Bronchial epithelial cell (primary cell): ENCODE measurements around the gene CA10. TPM values are rescaled to one million over a fixed set of nuclear protein-coding genes. Genes with fewer than 3 reads are reported as not detected.

Source experiments
- DNase-seq: peaks from one replicate; pipeline ENCODE4 v3.0.0-alpha.2; 2010; ENCODE audit warnings: low read depth
- FAIRE-seq: peaks from 2 replicates; lab custom pipeline; 2011; peaks lifted over from hg19 to GRCh38; lab: Jason Lieb, UNC
- H3K27me3 ChIP-seq: 2 replicates; pipeline ENCODE4 v1.5.1; 2011; ENCODE audit warnings: low read length; ENCODE audit not compliant: control insufficient read depth, insufficient read depth
- H3K36me3 ChIP-seq: 2 replicates; pipeline ENCODE4 v1.5.1; 2011; ENCODE audit warnings: low read length; ENCODE audit not compliant: control insufficient read depth, insufficient read depth
- H3K4me3 ChIP-seq: 2 replicates; pipeline ENCODE4 v1.5.1; 2011; ENCODE audit warnings: mild to moderate bottlenecking, low read depth, low read length, control low read depth
- total RNA-seq: library from RNA; depleted of rRNA; stranded (reverse); fragments of >200 nt; gene quantifications from 2 replicates; pipeline ENCODE4 v1.2.1, GENCODE V29; 2014
- TF ChIP-seq, protein P1 (sequence below): IDR thresholded peaks from 2 replicates; pipeline ENCODE4 v1.5.1; 2011; ENCODE audit warnings: mild to moderate bottlenecking, moderate library complexity, low read length, control low read depth, inconsistent platforms; ENCODE audit not compliant: insufficient read depth, severe bottlenecking

The CA10 gene
- total RNA-seq, 1 donor from 2014 or later, result not detected

DNA sequence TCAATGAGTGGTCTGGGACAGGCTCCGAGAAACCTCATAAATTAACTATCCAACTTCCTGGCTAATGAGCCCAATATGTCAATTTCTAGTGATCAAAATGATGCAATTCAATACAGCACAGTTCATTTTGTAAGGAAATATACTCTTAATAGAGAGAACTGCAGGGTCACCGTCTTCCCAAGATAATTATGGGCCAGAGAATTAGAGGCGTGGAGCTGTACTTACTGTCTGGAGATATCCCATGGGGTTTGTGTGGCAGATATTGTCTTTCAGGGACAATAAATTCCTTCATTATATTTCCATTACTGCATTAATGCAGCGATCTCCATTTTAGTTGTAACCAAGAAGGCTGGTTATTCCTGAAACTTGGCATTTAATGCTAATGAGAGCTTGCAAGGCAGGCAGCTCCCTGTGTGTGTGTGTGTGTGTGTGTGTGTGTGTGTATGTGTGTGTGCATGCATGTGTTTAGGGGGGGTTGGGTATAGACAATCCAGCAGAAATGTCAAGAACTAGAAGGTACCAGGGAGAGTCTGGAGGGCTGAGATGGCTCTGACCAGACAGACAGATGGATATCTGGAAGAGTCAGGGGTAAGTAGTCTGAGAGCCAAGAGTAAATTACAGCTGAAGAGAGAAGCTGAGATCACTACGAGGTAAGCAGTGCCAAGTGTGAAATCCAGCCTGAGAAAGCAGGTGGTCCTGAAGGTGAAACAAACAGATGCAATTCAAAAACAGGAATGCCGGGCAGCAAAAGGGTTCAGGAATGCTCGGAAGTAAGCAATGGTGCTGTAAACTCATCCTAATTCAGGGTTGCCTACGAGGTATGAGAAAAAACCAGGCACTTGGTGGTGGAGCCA lies 393.0 kb downstream of the CA10 start:
- DNase-seq (no peak), FAIRE-seq (no peak)
- TF ChIP-seq, protein P1, sequence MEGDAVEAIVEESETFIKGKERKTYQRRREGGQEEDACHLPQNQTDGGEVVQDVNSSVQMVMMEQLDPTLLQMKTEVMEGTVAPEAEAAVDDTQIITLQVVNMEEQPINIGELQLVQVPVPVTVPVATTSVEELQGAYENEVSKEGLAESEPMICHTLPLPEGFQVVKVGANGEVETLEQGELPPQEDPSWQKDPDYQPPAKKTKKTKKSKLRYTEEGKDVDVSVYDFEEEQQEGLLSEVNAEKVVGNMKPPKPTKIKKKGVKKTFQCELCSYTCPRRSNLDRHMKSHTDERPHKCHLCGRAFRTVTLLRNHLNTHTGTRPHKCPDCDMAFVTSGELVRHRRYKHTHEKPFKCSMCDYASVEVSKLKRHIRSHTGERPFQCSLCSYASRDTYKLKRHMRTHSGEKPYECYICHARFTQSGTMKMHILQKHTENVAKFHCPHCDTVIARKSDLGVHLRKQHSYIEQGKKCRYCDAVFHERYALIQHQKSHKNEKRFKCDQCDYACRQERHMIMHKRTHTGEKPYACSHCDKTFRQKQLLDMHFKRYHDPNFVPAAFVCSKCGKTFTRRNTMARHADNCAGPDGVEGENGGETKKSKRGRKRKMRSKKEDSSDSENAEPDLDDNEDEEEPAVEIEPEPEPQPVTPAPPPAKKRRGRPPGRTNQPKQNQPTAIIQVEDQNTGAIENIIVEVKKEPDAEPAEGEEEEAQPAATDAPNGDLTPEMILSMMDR, result no peak
- Histone ChIP-seq H3K27me3 (no peaks in the 10 kb centered on the region), H3K4me3 (no peak overlapping the region), H3K36me3 (no peaks in the 10 kb centered on the region)

DNA sequence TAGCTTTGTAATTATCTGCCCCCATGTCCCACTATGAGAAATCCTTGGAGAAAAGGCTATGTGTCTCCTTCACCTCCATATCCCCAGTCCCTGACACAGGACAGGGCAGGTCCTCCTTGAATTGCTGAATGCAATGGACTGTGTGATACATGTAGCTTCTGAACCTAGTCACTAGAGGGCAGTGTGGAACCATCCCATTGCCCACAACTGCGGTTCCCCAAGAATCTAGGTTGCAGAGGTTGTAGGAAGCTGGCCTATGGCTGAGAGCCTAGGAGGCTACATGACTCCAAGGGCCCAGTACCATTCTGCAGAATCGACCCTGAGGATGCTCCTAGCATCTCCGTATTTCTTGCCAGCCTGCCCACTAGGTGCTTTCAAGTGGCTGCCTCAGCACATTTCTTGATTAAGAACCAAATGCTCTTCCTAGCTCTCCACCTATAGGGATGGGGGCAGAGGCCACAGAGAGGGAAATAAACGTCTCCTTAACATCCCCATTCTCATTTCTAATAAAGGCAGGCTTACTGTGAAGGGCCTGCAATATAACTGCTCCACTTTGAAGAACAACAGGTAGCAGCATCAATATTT lies 394.0 kb downstream of the CA10 start:
- Histone ChIP-seq H3K4me3 (no peak overlapping the region), H3K27me3 (no peaks in the 10 kb centered on the region), H3K36me3 (no peaks in the 10 kb centered on the region)
- FAIRE-seq (peak; percentile 89), DNase-seq (peak; percentile 68)
- TF ChIP-seq, protein P1, result peak; percentile 90

DNA sequence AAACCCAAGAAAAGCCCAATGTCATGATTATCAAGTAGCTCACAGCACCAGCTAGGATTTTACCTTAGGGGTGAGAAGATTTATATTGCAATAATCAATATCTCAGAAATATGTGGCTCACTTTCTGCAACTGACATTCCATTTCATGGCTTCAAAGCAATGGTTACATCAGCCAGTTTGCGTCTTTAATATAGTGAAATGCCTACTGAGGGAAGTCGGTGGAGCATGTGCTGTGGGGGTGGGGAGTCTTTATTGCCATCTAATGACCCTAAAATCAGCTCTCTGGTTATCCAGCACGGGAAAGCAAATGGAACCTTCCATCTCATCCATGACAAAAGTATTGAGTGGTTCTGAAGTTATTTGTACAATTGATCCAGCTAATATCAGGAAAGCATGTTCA lies 395.5 kb downstream of the CA10 start:
- FAIRE-seq (no peak), DNase-seq (no peak)
- H3K27me3 ChIP-seq, result no peaks in the 10 kb centered on the region

DNA sequence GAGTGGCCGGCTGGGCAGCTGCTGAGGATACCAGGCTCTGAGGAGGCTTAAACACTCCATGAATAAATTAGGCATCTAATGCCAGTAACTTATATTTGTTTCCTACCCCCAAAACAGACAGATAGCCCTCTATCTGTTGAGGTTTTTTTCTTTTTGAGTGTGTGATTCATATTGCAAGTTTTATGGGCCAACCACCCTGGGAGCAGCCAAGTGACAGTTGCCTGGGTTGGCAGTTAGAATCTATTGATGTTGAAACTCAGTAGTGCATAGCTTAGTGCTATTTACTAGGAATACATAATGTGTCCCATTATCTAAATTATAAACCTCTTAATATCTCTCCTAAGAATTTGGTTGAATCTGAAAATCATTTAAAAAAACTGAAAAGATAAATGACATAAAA lies 397.4 kb downstream of the CA10 start:
- Histone ChIP-seq H3K36me3 (no peaks in the 10 kb centered on the region), H3K4me3 (no peak overlapping the region), H3K27me3 (no peaks in the 10 kb centered on the region)
- FAIRE-seq (no peak), DNase-seq (no peak)
- TF ChIP-seq, protein P1, result no peak

More for the DNA sequence above, 395.5 kb downstream of the CA10 start:
- TF ChIP-seq, protein P1, result no peak
- no peaks in the 10 kb centered on the region for H3K36me3 ChIP-seq
- H3K4me3 ChIP-seq, result no peak overlapping the region

DNA sequence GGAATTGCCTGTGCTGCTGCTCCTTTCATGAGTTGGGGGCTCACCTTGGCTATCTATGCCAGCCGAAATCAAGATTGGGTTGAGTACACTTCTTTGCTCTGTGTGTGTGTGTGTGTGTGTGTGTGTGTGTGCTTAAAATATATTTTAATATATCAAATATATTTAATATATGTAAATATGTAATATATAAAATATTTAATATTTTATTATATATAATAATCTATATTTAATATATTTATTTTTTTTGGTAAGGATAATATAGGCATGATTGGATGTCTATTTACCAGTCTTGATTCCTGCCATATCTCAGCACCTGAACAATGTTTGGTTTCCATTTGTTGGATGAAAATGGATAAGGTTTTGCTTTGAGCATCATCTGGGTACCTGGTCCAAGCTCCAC lies 399.3 kb downstream of the CA10 start:
- FAIRE-seq (no peak), DNase-seq (no peak)
- TF ChIP-seq, protein P1, result no peak
- Histone ChIP-seq H3K27me3 (no peaks in the 10 kb centered on the region), H3K4me3 (no peak overlapping the region), H3K36me3 (no peaks in the 10 kb centered on the region)
